ENCODE results near the gene IFITM1. TPM values are rescaled to one million over a fixed set of nuclear protein-coding genes. Genes with fewer than 3 reads are reported as not detected.

The IFITM1 gene
- total and polyA plus RNA-seq, 2 of the 13 experiments (the other 11 are each of a cell fraction or from before 2014, with no cell fraction given), result 0.38 to 11.1 TPM

DNA sequence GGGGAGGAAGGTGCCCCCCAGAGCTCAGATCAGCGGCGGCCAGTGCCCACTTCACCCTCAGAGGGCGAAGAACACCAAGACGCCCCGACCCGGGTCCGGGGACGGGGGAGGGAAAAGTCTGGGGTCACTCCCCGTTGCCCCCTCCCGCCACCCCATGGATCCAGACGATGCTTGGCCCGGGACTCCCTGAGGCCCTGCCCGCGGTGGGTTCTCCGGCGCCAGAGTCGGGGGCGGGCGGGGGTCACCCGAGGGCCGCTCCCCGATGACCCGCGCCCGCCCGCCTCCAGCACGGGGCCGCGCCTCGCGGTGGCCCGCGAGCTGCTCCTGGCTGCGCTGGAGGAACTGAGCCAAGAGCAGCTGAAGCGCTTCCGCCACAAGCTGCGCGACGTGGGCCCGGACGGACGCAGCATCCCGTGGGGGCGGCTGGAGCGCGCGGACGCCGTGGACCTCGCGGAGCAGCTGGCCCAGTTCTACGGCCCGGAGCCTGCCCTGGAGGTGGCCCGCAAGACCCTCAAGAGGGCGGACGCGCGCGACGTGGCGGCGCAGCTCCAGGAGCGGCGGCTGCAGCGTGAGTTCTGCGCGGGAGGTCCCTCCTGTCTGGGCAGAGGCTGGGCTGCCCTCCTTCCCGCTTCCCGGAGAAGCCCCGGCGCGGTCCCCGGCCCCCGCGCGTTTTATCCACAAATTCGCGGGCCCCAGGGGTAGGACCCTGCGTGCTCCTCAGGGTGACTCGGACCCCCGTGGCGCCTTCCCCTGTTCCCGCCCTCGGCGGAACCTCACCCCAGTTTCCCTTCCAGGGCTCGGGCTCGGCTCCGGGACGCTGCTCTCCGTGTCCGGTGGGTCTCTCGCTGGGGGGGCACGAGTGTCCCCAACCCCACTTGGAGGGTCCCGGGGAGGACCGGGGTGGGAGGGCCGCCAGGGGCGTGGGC, 34.5 kb upstream of the IFITM1 start (continued):
- no peak for TF ChIP-seq TCF7L2 (IDR thresholded peaks at IDR 0.05; ENCODE audit: low read depth, low read length)
- no peak for TF ChIP-seq SNRNP70 (IDR thresholded peaks at IDR 0.05; ENCODE audit: low read depth, low read length)
- TF ChIP-seq, protein P1, sequence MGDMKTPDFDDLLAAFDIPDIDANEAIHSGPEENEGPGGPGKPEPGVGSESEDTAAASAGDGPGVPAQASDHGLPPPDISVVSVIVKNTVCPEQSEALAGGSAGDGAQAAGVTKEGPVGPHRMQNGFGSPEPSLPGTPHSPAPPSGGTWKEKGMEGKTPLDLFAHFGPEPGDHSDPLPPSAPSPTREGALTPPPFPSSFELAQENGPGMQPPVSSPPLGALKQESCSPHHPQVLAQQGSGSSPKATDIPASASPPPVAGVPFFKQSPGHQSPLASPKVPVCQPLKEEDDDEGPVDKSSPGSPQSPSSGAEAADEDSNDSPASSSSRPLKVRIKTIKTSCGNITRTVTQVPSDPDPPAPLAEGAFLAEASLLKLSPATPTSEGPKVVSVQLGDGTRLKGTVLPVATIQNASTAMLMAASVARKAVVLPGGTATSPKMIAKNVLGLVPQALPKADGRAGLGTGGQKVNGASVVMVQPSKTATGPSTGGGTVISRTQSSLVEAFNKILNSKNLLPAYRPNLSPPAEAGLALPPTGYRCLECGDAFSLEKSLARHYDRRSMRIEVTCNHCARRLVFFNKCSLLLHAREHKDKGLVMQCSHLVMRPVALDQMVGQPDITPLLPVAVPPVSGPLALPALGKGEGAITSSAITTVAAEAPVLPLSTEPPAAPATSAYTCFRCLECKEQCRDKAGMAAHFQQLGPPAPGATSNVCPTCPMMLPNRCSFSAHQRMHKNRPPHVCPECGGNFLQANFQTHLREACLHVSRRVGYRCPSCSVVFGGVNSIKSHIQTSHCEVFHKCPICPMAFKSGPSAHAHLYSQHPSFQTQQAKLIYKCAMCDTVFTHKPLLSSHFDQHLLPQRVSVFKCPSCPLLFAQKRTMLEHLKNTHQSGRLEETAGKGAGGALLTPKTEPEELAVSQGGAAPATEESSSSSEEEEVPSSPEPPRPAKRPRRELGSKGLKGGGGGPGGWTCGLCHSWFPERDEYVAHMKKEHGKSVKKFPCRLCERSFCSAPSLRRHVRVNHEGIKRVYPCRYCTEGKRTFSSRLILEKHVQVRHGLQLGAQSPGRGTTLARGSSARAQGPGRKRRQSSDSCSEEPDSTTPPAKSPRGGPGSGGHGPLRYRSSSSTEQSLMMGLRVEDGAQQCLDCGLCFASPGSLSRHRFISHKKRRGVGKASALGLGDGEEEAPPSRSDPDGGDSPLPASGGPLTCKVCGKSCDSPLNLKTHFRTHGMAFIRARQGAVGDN (CRISPR knock-in tag; IDR thresholded peaks at IDR 0.05), result no peak
- TF ChIP-seq ZNF572 (CRISPR knock-in tag; IDR thresholded peaks at IDR 0.05), result no peak
- no peak for TF ChIP-seq MTF1 (CRISPR knock-in tag; IDR thresholded peaks at IDR 0.05)
- TF ChIP-seq ZNF383 (CRISPR knock-in tag; IDR thresholded peaks at IDR 0.05; ENCODE audit: borderline replicate concordance), result no peak
- TF ChIP-seq, protein P2, sequence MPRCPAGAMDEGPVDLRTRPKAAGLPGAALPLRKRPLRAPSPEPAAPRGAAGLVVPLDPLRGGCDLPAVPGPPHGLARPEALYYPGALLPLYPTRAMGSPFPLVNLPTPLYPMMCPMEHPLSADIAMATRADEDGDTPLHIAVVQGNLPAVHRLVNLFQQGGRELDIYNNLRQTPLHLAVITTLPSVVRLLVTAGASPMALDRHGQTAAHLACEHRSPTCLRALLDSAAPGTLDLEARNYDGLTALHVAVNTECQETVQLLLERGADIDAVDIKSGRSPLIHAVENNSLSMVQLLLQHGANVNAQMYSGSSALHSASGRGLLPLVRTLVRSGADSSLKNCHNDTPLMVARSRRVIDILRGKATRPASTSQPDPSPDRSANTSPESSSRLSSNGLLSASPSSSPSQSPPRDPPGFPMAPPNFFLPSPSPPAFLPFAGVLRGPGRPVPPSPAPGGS (CRISPR knock-in tag; IDR thresholded peaks at IDR 0.05), result no peak
- no peak for TF ChIP-seq ZNF567 (CRISPR knock-in tag; IDR thresholded peaks at IDR 0.05; ENCODE audit: borderline replicate concordance)
- no peak for TF ChIP-seq TARDBP (CRISPR knock-in tag; IDR thresholded peaks at IDR 0.05)
- TF ChIP-seq MED13 (CRISPR knock-in tag; IDR thresholded peaks at IDR 0.05), result no peak
